Measurements from ENCODE around the gene TMEM219.
"Not testable (repeated sequence)": the region's sequence is repeated elsewhere in the genome, so short reads cannot be mapped to it uniquely, and the experiment has no call there.

Gene TMEM219

DNA sequence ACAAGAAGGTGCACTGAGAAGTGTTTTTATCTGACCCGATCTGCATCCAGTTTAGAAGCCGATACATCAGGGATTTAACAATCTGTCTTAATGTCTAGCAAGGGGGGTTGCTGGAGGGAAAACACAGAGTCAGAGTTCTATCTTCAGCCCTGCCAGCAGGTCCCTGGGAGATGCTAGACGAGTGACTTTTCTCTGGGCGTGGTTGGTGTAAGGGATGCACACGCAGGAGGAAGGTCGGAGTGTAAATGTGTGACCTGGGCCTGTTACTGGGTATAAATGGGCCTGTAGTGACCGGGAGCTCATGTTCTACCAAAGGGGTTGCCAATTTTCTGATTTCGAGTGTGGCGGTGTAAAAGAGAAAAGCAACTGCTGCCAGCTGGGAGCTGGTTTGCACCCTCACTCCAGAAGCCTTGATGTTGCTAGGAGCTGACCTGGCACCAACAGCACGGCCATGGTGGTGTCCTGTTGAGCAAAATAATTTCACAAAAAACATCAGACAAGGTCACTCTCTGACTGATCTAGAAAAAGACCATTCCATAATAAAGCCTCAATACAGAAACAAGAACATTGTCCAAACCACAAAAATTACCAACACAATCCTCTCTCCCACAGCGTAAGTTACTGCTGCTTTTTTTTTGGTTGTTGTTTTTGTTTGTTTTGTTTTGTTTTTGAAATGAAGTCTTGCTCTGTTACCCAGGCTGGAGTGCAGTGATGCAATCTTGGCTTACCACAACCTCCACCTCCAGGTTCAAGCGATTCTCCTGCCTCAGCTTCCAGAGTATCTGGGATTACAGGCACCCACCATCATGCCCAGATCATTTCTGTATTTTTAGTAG is 34.6 kb upstream of the TMEM219 start:
- H3K4me3 ChIP-seq (ENCODE audit: low read length): peak overlapping the region; percentile 95
- DNase-seq (ENCODE audit: low read depth): peak; percentile 66
- no peak for TF ChIP-seq CTCF (conservative IDR thresholded peaks at IDR 0.05; ENCODE audit: low read length)

DNA sequence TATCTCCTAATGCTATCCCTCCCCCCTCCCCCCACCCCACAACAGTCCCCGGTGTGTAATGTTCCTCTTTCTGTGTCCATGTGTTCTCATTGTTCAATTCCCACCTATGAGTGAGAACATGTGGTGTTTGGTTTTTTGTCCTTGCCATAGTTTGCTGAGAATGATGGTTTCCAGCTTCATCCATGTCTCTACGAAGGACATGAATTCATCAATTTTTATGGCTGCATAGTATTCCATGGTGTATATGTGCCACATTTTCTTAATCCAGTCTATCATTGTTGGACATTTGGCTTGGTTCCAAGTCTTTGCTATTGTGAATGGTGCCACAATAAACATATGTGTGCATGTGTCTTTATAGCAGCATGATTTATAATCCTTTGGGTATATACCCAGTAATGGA is 30.1 kb upstream of the TMEM219 start:
- H3K4me3 ChIP-seq (ENCODE audit: low read length); DNase-seq (ENCODE audit: low read depth): not testable (repeated sequence)

GRCh38 chr16:29940656-29941055 is 21.2 kb upstream of the TMEM219 start:
- no peak overlapping the region for H3K4me3 ChIP-seq (ENCODE audit: low read length)
- no peak for DNase-seq (ENCODE audit: low read depth)
- TF ChIP-seq CTCF (conservative IDR thresholded peaks at IDR 0.05; ENCODE audit: low read length): no peak

- TF ChIP-seq CTCF (conservative IDR thresholded peaks at IDR 0.05; ENCODE audit: low read length): peak; percentile 57
- peak; percentile 98 for DNase-seq (ENCODE audit: low read depth)
- H3K4me3 ChIP-seq (ENCODE audit: low read length): peak overlapping the region; percentile 1
Measured at GRCh38 chr16:29943846-29944799, 17.8 kb upstream of the TMEM219 start.

- no peak overlapping the region for H3K4me3 ChIP-seq (ENCODE audit: low read length)
- no peak for TF ChIP-seq CTCF (conservative IDR thresholded peaks at IDR 0.05; ENCODE audit: low read length)
- no peak for DNase-seq (ENCODE audit: low read depth)
Measured at GRCh38 chr16:29947897-29948296, 14.0 kb upstream of the TMEM219 start.

DNA sequence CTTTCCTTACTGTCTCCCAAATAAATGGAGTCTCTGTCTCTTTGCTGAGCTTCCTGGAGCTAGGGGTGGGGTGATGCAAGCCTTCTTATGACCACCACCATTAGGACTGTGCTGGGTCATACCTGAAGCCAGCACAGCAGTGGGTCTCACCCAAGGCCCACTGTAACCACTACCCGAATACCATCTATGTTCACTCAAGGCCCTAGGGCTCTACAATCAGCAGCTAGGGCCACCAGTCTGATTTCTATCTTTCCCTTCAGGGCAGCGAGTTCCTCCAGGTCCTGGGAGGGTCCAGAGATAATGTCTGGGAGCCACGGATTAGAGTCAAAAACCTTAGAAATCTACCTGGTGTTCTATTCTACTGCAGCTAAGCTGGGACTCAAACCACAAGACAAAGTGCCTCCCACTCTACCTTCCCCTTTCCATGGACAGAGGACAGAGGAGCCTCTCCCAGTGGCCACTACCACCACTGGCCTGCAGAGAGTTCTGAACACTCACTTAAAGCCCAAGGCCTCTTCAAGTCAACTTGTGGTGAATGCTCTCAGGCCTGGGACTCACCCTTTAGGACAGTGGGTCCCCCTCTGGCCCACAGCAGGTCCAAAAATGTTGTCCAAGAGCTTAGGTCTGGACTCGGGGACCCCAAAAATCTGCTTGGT is 10.9 kb upstream of the TMEM219 start:
- no peak overlapping the region for H3K4me3 ChIP-seq (ENCODE audit: low read length)
- no peak for DNase-seq (ENCODE audit: low read depth)
- TF ChIP-seq CTCF (conservative IDR thresholded peaks at IDR 0.05; ENCODE audit: low read length): no peak
